HL-60/S4 (cell line): ENCODE data around the gene RASAL3.

Source experiments
- in situ Hi-C: fragments of 300-500 bp; cut with MboI; formaldehyde crosslinking; loops from 2 replicates; pipeline ENCODE4 v1.14.3; 2022; ENCODE audit warnings: low sequenced_read_pairs

RASAL3 gene

DNA sequence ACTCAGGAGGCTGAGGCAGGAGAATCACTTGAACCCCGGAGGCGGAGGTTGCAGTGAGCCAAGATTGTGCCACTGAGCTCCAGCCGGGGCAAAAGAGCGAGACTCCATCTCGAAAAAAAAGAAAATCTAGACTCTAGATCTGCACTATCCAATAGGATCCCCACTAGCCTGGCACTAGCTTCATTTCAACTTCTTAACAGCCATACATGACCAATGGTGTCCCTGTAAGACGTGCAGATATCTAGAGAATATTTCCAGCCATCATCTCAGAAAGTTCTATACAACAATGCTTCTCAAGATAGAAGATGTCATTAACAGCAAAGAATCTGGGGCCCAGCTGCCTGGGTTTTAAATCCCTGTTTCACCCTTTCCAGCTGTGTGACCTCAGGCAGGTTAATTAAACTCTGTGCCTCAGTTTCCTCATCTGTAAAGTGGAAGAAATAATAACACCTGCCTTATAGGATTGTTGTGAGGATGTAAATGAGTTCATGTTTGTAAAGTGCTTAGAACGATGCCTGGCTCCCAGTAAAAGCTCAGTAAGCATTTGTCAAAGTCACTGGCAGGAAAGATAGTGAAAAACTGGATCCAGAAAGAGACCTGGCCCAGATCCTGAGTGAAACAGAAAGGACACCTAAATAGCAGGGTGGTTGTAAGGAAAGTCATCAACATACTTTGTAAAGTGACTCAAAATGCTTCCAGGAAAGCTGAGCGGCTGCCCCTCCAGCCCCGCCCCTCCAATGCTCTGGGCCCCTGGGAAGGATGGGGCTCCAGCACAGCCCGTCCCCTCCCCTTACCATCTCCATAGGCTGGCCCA, 28.1 kb downstream of the RASAL3 start:
- in situ Hi-C loops: no loop called here

- in situ Hi-C loops: no loop called here
These were observed 30.8 kb downstream of the RASAL3 start for GRCh38 chr19:15433519-15434069.

- in situ Hi-C loops: no loop called here
These were observed 31.5 kb downstream of the RASAL3 start for GRCh38 chr19:15432629-15433518.

- in situ Hi-C loops: no loop called here
These were observed 32.3 kb downstream of the RASAL3 start for GRCh38 chr19:15432018-15432494.

DNA sequence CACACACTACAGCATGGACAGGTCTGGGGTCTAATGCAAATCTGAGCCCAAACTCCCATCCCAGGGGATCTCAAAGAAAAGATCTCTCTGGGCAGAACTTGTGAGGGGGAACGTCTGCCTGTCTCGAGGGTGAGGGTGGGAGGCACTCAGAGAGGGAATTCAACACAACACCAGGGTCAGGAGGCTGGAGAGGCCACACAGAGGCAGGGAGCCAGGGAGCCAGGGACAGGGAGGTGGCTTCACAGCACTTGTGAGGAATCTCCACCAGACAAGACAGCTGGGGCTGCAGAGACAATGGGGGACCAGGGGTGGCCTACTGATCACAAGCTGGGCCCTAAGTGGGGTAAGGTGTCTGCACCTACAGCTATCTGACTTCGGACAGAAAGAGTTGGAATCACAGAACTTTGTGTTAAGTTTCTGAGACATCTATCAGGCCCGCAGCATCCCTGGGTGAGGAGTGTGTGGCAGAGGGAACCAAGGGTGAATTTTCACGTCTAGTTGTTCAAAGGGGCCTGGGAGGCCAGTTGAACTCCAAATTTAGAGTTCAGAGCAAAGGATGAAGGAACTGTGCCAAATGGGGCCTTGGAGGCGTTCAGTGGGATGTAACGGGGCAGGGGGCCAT, 32.8 kb downstream of the RASAL3 start:
- in situ Hi-C loops: no loop called here

DNA sequence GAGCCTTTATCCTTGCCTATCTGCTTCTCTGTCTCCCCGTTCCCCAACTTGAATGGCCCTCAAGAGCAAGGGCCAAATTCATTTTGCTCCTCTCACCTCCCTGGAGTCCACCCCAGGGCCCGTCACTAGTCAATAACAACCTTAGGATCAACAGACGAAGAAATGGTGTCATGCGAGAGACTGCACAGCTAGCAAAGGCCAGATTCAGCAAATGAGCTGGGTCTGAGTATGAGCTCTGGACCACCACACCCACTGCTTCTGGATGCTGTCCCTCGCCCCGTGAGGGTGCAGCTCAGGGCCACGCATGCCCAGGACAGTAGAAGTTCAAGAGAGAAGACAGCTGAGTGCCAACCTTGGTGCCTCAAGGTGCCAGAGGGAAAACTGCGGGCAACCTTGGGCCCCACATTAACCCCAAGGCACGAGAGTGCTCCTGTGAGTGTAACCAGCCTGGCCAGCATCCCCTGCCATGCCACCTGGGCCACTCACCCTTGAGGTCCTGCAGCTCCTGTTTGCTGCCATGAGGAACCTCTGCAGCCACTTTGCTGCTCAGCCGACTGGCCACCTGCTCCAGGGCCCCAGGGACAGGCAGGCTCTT, 33.7 kb downstream of the RASAL3 start:
- in situ Hi-C loops: no loop called here

DNA sequence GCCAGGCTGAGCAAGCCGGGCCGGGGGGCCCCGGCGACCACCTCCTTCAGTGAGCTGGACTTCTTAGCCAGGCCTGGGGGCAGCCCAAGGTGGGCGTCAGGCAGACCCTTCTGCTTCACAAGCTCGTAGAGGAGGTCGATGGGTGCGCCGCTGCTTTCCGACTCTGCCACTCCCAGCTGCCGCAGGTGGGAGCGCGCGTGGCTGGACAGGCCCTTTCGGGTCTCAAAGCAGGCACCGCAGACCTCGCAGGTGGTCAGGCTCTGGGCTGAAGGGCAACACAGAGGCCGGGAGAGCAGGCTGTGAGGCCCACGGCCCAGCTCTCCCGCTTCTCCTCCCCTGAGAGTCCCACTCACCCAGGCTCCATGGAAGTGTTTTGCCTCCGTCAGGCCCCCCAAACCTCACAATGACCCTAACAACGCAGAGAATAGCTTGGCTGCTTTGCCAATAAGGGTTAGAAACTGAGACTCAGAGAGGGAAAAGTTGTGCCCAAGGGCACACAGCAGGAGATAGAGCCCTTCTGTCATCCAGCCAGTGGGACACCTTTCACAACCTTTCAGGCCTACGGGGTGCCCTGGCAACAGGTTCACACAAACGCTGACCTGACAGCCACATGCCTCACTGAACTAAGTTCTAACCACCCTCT, 34.4 kb downstream of the RASAL3 start:
- in situ Hi-C loops: no loop called here

DNA sequence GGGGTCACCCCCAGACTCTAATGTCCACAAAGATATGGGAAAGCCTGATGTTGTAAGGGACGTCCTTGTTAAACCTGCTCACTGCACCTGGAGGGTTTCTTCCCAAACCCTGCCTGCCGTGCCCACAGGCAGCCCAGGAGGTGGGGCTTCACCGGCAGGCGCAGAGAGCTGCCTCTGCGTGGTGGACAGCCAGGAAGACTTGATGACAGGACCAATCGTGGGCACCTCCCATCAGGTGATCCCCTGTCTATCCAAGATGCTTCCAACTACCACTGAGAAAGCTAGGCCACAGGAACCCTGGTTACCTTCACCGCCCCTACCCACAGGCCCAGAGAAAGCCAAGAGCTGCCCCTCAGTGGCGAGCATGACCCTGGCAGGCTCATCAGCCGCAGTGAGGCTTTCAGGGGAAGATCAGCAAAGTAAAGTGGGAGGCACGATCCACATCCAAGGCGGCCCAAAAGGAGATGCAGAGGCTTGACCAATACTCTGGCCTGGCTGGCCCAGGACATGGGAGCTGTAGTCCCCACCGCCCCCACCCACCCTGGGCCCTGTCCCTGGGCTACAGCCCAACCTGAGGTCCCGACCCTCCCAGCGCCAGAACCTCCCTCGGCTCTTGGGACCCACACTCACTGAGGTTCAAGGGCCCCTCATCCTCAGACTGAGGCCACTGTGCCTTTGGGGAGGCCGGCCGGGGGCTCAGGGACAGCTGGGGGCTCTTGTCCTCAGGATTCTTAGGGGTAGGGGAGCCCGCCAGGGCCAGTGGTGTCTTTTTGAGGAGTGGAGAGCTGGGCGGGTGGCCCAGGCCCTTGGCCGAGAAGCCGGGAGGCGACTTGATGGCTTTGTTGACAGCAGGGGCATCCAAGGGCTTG, 35.2 kb downstream of the RASAL3 start:
- in situ Hi-C loops: no loop called here

- in situ Hi-C loops: no loop called here
These were observed 36.3 kb downstream of the RASAL3 start for GRCh38 chr19:15427991-15428471.

DNA sequence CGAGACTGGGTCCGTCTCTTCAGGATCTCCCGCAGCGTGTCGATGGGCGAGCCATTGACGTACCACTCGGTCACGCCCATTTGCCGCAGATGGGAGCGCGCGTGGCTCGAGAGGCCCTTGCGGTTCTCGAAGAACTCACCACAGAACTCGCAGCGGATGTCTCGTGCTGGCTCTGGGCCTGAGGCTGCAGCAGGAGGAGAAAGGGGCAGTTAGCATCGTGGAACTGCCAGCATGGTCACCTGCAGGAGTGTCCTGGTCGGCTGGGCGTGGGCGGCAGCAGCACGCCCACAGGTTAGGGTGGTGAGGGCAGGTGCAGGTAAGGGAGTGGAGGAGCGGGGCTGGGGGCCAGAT, 37.0 kb downstream of the RASAL3 start:
- in situ Hi-C loops: no loop called here

GRCh38 chr19:15426485-15427349, 37.6 kb downstream of the RASAL3 start:
- in situ Hi-C loops: no loop called here

DNA sequence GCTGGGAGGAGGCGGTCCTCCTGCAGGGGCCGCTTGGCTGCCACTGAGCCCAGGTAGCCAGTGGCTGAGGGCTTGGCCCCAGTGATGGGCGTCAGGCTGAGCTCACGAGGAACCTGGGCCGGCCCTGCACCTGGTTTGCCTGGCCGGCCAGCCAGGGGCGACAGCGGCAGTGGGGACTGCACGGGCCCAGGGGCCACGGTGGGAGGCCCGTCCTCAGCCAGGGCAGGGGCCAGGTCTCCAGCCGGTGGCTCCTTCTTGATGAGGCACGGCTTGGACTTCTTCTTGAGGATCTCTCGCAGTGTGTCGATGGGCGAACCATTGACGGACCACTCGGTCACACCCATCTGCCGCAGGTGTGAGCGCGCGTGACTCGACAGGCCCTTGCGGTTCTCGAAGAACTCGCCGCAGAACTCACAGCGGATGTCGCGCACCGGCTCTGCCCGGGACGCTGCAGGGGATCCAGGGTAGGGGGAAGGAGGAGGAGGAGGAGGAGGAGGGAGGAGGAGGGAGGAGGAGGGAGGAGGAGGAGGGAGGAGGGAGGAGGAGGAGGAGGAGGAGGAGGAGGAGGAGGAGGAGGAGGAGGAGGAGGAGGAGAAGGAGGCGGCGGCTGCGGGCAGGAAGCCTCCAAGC, 38.9 kb downstream of the RASAL3 start:
- in situ Hi-C loops: no loop called here

DNA sequence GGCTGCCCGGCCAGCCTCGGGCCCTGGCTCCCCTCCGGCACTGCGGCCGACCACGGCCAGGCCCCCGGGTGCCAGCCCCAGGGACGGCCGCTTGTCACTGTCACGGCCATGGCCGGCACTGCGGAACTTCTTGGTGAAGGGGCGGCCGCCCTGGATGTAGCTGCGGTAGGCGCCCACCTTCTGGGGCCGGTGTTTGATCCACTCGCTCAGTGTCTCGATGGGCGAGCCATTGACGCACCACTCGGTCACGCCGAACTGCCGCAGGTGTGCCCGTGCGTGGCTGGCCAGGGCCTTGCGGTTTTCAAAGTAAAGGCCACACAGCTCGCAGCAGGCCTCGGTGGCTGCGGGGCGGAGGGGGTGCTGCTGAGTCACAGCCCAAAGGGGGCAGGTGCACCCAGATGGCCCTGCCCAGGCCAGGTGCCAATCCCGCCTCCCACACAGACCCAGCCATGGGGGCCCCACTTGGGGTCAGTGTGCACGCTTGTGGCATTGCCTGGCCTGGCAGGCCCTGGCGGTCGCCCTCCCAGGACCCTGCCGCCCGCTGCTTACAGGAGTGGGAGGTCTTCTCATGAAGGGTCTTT, 39.6 kb downstream of the RASAL3 start:
- in situ Hi-C loops: no loop called here

DNA sequence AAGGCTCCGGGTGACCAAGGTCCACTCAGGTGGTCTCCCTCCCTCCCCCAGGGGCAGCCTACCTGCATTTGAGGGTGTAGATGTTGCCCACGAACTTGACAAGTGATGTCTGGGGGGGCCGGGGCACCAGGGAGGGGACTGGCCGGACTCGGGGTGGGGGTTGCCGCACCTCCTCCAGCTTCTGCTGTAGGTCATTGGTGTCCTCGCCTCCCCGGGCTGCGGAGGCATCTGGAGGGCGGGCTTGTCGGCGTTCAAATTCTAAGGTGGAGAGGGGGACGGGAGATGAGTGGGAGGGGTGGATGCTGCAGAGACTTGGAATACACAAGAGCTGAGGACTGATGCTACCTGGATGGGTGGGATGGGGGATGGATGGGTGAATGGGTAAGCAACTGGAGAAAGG, 40.2 kb downstream of the RASAL3 start:
- in situ Hi-C loops: no loop called here

DNA sequence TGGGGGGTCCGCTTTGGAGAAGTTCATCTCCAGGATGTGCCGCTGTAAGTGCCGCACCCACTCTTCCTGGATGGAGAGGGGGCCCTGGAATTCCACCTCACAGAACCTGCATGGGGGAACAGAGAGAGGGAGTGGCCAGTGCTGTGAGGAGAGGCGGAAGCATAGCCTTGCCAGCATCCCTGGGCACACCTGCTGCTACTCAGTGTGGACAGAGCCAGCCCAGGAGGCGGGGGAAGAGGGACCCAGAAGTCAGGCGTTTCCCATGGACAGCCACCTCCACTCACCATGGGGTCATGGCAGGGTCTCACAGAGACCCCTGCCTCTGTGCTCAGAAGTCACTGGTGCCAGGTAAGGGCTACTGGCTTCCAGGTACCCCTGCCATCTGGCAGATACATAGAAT, 41.2 kb downstream of the RASAL3 start:
- in situ Hi-C loops: no loop called here

- in situ Hi-C loops: no loop called here
These were observed 41.9 kb downstream of the RASAL3 start for GRCh38 chr19:15422296-15423075.
